Fibroblast of skin of right biceps (primary cell): Measurements from ENCODE around the gene FAM161A.

Experiments used
- DNase-seq: peaks from one replicate; pipeline ENCODE4 v3.0.0-alpha.2; 2013

The FAM161A gene

DNA sequence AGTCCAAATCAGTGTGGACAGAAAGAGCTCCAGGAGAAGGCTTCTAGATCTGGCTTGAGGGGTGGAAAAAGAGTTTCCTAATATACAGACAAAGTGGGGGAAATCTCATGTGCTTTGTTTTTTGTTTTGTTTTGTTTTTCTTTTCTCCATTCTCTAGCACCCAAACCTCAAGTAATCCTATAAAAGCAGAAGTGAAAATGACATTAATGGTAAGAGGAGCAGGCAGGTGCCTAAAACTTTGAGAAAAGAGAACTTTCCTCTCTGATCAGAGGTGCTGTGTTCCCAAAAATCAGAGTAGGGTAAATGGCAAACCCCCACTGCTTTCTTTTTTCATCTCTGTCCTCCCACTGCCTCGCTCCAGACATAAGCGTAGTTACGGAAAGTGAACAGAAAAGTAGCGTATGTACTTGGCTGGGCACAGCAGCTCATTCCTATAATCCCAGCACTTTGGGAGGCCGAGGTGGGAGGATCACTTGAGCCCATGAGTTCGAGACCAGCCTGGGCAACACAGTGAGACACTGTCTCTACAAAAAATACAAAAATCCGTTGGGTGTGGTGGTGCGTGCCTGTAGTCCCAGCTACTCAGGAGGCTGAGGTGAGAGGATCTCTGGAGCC is 77.8 kb downstream of the FAM161A start:
- DNase-seq = no peak
